NCI-H748 treated with DMSO at 0.1 percent for 48 hours (cell line): ENCODE data around the gene SORBS1.

Source experiments
- DNase-seq: peaks from one replicate; lab custom pipeline; 2025; lab: John Stamatoyannopoulos, UW

SORBS1 gene

DNA sequence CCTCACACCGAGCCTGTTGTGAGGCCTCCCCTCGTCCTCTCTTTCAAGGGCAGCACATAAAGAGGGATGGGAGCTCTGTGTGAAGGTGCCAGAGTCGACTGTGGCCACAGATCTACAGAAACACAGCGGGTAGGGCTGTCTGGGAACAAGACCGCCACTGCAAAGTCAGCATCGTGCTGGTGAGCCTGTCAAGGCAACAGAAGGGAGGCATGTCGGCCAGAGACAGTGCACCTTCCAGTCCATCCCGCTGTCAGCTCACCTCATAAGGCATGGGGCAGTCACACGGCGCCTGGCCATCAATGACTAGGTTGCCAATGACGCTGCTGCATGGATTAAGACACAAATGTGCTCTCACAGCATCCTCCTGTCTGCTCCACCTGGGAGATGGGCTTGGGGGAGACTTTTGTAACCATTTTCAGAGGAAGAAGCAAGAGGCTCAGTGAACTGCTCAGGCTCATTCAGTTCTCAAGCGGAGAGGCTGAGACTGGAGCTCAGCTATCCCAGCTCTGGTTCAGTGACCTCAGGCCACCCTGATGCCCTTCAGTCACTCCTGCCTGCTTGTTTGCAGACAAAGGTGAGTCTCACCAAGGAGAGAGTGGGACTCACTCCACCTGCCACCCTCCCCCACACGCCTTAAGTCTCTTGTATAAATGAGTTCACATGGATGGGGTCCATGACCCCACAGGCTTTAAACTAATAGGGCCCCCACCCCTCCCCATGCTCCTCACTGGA, 125.5 kb downstream of the SORBS1 start:
- DNase-seq, result no peak

DNA sequence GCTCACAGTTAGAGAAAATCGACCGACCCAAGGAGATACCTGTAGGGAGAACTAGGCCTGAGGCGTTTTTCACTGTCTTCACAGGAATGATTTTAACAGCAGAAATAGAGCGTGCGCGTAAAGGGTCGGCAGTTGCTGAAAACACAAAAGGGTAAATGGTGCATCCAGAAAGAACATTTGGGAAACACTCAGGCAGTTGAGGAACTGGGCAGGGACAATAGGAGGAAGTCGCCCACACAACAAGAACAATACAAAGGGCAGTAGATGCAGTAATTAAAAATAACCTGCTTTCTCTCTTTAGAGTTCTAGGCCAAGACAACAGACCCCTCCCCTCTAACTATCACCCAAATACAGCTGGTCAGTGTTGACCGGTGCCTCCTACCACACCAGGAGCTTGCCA, 126.6 kb downstream of the SORBS1 start:
- DNase-seq, result no peak

DNA sequence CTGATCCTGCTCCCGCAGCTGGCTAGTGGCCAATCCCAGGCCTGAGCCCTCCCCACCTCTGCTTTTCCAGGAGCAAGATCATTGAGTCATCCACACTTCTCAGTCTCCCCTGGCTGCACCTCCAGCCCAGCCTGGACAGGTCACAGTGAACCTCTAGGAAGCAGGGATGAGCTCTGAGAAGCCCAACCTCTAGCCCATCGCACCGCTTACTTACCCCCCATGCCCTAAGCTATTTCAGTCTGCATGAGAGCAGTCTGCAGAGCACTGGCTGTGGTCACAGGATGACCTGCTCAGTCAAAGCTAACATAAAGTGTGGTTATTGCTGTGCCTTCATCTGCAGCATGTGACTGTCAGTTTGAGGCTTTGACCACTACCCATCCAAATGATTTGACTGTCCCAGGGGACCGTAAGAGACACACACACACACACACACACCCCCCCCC, 129.2 kb downstream of the SORBS1 start:
- no peak for DNase-seq

DNA sequence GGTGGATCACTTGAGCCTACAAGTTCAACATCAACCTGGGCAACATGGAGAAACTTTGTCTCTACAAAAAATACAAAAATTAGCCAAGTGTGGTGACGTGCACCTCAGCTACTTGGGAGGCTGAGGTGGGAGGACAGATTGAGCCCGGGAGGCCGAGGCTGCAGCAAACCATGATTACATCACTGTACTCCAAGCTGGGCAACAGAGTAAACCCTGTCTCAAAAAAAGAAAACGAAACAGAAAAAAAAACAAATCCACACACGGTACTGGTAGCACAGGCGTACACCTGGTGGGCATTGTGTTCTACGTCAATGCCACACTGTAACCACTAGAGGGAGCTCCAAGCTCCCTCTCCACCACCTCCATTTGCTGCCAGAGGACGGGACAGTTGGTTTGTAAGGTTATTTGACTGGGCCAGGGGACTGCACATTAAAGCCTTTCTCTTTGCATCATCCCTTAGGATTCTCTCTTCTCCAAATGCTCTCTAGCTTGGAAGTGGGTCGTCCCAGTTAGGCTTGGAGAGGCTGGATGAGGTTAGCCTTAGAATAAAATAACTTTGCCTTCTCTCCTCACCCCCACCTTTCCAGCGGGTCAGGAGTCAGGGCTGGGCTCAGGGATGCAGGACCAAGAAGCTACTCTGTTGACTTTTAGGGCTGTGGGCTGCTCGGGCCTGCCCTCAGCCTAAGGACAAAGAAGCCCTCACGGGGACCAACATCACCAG, 130.8 kb downstream of the SORBS1 start:
- peak; percentile 30 for DNase-seq

DNA sequence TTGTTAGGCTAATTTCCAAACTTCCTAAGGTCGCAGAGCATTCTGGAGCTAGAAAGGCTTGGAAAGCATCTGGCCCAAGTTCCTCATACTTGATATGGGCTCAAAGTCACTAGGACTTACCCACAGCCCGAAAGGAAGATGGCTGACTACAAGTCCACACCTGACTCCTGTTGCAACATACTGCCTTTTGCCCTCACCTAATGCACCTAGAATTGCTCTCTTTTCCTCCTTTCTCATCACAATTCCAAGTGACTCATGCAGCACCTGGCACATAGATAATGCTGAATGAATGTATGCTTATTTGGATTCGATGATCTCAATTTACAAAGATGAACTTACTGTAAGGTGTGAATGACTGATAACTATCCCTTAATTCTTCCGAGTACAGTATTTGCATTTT, 131.5 kb downstream of the SORBS1 start:
- DNase-seq, result no peak

DNA sequence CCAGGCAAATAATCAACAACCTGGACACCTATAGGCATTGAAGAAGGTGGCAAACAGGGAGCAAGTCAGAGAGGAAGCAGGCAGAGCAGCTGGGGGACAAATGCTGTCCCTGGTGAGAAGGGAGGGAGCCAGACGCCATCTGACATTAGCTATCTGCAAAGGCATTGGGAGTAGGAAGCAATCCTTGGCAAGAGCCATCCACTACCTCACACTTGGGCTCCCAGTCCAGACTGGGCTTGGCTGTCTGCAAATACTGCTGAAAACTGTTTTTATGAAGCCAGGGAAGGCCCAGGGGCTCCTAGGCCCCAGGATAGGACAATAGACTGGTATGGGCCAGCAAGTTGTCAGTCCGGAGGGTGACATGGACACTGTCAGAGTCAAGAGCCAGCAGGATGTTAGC, 132.5 kb downstream of the SORBS1 start:
- no peak for DNase-seq

DNA sequence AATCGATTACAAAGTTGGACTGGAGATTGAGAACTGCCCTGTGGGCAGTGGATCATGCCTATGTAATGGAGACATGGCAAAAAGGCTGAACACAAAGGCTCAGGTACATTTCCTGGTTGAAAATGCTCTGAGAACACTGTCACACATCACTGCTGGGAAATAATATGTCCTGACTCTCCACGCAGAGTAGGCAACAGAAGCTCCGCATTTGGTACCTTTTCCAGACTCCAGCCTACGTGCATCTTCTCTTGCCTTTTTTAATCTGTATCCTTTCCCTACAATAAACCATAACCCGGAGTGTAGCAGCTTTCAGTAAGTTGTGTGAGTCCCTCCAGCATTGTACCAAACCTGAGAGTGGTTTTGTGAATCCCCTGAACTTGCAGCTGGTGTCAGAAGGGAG, 134.7 kb downstream of the SORBS1 start:
- no peak for DNase-seq

DNA sequence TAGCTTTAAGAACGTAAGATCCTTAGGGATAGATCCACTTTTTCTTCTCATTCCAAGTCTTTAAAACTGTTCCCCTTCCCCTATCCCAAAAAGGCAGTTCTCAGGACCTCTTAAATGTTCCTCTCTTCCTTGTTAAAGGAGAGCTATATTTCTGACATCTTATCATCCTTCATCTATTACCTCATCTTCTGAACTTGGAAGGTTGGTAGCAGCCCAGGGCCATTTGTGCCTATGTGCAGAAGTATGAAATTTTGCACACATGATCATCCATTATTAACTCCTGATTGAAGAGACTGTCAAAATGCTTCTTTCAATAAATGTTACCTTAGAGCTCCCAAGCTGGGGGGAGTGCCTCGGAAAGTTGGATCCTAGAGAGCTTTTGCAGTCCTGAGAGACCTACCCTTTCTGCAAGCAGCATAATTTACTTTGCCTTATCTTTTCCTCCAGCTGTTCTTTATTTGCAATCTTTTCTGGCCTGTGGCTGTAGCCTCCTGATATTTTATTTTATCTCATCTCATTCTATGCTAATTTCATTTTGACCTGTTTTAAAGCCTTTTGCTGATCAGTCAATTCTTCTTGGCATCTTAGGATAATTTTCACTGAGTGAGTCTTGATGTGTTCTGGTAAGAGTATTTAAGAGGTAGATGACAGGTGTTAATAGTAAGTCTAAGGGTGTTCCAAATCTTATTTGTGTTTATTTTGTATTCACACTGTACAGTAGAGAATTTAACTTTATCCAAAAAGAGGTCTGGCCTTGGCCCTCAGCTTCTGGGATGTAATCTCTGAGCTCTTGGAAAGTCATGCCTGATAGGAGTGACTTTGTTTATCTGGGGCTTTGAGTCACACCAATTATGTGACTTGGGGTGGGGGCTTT, 135.3 kb downstream of the SORBS1 start:
- DNase-seq, result no peak

DNA sequence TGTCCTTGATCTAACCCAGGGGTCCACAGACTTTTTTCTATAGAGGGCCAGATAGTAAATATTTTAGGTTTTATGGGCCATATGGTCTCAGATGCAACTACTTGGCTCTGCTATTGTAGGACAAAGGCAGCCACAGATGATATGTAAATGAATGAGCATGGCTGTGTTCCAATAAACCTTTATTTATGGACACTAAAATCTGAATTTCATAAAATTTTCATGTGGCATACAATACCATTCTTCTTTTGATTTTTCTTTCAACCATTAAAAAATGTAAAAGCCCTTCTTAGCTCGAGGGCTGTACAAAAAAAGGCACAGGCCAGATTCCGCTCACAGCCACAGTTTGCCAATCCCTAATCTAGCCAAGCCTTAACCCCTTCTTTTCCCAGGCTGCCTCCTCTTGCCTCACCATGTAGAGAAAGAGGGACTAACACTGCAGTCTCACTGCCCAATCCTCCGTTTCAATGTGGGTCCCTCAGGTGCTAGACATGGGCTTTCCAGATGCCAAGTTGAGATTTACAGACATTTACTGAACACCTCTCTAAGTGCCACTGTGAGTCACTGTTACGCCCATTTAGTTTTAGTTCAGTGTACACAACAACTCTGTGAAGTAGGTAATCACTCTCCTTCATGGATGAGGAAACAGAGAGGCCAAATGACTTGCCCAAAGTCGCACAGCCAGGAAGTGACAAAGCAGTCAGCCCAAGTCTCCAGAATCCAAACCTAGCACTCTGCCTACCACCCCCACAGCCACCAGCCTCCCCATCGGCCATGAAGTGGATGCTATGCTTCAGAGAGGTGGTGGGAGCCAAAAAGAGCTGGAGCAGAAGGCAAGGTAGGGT, 137.8 kb downstream of the SORBS1 start:
- DNase-seq, result no peak

DNA sequence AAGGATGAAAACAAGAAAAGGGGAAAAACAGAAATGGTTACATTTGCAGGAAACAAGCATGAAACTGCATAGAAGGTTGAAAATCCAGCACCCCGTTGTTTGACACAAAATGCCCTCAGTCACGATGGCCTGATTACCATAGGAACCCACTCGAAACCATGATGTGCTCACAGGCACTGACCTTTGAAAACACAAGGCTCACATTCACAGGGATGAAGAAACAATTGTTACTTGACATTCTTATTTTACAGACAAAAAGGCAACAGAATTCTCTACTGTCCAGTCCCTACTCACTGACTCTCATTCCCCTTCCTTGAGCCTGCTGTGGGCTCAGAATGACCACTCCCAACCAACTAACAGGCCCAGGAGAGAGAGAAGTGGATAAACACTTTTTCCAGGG, 138.9 kb downstream of the SORBS1 start:
- no peak for DNase-seq

DNA sequence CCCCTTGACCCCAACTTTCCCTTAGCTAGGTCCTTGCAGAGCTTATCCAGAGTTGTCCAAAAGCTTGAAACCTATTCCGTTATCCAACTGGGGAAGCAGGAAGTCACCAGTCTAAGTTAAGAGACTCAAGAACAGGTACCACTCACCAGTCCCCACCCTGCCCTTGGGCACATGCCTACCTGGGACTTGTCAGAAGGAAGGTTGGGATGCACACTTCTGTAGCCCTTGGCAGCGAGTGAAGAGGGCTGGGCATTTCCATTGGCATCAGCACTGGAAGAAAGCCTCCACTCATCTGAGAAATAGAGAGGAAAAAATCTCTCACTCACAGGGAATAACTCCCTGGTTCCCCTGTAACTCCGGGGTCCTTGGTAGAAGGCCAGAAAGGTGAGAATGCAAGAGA, 139.4 kb downstream of the SORBS1 start:
- DNase-seq, result no peak

DNA sequence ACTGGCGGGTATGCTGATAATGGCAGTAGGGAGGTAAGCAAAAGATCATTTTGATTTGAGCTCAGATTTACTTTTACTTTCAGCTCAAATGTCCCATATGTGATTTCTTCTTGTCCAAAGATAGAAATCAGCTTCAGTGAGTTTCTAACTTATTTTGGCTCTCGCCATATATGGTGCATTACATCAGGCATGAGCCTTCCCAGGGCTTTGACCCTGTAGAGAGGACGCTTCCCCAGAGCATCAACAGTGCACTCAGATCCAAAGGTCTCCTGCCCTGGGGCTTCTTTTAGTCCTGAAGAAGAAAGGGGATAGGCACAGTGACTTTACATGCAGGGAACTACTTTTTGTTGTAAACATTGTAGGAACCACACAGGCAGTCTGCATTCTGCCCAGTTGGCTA, 141.8 kb downstream of the SORBS1 start:
- DNase-seq, result no peak

DNA sequence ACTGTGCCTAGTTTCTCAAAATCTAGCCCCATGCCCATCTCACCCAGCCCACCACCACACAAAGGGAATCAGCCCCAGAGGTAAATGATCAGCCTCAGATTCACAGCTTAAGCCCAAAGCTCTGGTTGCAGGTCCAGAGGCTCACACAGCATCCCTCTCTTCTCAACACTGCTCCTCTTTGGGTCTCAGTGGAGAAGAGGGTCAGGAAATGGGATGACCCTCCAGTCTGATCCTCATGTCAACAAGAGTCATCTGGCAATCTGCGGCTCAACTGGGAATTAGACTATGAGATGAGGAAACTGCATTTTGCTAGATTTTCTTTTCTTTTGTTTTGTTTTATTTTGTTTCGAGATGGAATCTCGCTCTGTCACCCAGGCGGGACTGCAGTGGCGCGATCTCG, 144.2 kb downstream of the SORBS1 start:
- no peak for DNase-seq

DNA sequence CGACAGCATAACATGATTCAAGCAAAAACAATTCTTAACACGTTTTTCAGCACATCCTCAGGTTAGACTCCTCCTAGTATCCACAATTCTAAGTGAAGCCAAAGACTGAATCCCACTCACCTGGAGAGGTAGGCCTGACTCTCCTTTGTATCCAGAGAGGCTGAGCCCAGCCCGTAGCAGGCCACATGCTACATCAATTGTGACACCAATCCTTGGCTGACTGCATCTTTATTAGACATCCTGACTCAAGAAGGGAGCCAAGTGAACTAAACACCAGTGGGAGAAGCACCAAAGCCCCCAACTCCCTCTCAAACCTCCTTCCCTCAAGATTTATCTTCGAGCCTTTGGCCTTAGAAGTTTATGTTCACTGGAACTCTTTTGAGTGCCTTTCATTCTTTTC, 144.9 kb downstream of the SORBS1 start:
- no peak for DNase-seq

DNA sequence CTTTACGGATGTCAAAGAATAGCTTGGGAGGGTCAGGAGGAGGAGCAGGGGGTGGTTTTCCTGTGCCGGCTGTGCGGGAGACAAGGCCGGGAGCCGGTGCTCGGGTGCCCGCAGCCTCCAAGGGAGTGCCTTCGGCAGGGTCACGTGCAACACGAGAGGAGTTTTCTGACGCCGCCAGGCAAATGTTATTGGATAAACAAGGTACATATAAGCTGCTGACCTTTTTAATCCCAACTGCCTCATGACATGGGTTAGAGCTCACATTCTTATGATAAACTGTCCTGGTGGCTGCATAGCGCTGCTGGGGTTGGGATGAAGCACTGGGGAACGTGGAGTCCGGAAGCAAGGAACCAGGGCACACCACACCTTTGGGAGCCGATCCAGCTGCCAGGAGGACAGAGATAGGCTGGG, 145.5 kb downstream of the SORBS1 start:
- DNase-seq, result no peak

DNA sequence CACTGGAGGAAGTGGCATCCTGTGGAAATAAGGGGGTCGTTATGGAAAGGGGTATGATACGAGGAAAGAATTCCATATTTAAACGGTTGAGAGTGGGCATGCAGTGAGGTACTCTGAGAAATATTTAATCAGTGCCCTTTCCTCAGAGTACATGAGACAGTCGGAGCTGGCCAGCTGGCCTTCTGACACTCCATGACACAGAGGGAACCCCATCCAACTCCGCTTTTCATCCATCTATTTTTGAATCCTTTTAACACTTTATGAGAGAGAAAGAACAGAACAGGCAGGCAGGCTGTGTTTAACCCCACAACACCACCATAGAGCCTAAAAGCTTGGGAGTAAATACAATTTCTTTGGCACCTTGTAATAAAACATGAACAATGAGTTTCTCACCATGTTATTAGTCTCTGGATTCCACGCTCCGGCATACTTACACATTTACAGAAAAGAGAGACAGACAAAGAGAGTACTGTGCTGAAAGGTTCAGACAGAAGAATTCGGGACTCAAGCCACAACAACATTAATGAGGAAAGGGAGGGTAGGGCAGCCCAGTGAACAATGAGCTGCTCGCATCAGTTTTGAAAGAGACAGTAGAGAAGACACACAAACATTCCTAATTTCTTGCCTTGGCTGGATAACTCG, 146.2 kb downstream of the SORBS1 start:
- no peak for DNase-seq

DNA sequence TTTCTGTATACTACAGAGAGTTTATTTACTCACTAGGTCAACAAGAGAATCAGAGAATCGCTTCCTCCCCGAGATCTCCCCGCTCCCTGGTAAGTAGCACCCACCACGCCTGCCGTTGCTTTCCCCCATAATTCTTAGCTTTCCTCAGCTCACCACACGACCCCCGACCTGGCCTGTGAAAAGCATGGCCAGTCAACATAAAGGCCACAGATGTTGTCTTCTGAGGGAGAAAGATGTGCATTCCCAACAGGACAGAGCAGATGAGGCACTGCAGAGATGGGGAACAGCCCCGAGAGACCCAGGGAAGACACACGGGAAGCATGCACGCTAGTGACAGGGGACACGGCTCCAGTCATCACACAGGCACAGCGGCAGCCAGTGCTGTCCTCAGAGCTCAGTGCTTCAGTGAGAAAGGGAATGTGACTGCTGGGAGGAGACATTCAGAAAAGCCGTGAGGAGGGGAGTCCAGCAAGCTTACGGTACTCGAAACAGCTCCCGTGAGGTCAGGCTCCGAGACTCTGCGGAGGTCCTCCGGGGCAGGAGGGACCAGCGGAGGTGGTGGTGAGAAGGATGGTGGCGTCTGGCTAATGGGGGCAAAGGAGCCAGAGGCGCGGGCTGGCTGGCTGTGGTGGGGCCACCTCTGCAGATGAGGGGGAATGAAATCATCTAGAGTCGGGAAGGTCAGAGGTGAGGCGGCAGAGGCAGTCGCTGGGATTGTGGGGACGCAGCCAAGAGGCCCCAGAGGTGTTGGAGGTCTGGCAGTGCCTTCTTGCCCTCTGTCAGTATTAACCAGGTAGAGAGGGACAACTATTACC, 146.9 kb downstream of the SORBS1 start:
- no peak for DNase-seq

DNA sequence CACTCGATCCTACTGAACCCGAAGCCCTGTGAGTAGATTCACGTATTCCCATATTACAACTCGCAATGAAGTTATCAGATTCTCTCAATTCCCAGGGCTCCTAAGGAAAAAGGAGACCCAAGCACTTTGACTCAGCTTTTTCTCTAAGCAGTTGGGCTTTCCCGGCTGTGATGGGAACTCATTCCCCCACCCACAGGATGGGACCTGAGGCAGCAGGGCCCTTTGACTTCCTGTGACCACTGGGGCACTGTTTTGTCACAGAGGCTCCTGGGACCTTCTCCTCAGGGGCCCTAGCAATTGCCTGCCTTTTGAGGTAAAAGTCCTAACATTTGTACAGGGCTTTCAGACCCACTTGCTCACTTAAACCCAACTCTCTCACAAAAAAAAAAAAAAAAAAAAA, 147.6 kb downstream of the SORBS1 start:
- no peak for DNase-seq

DNA sequence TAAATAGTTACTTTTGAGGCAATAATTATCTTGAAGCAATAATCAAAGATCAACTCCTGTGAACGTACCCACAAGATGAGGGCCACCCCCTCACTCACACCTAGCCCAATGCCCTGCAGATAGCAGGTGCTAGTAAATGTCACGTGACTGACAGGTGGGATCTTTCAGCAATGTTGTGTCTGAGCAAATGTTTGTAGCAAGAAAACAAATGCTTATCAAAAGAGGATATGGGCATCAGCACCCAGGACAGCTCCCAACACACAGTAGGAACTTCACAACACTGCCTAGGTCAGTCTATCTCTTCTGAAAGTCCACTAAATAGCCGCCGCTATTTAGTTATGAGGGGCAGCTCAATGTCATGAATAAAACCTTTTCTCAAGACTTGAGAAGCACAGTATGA, 149.5 kb downstream of the SORBS1 start:
- DNase-seq, result no peak
